ENCODE data around the gene MYB.

GRCh38 chr6:135185483-135185882 lies 4.4 kb downstream of the MYB start:
- TF ChIP-seq MAX (CRISPR knock-in tag; IDR thresholded peaks at IDR 0.05) (no peak), CTCF (IDR thresholded peaks at IDR 0.05) (no peak)

Measured in WTC11 (cell line).